ENCODE data around the gene DGKI. TPM values are rescaled to one million over a fixed set of nuclear protein-coding genes. Genes with fewer than 3 reads are reported as not detected.

The DGKI gene
- total RNA-seq, 1 experiment from 2014 or later: 0.79 TPM

GRCh38 chr7:137850571-137850970 lies 3.8 kb upstream of the DGKI start:
- no peak overlapping the region for H3K27ac Mint-ChIP-seq
- ChIA-PET CTCF (interaction anchor here (1.2 kb wide), 1 partner anchor 224 kb away, joined by 3 read pairs; no protein-coding TSS in a partner anchor), POLR2A (interaction anchor here (0.5 kb wide), 1 partner anchor 1634 kb away, joined by 3 read pairs; no protein-coding TSS in a partner anchor)
- no peak overlapping the region for H3K4me3 Mint-ChIP-seq
- H3K4me1 Mint-ChIP-seq: peaks cover 13% of the 10 kb centered on the region
- ATAC-seq: no peak
- no peaks in the 10 kb centered on the region for H3K9me3 Mint-ChIP-seq
- no peak for TF ChIP-seq RELA (CRISPR knock-in tag; IDR thresholded peaks at IDR 0.05; ENCODE audit: borderline replicate concordance)
- TF ChIP-seq ZMAT4 (CRISPR knock-in tag; IDR thresholded peaks at IDR 0.05): no peak
- TF ChIP-seq E2F5 (CRISPR knock-in tag; IDR thresholded peaks at IDR 0.05): no peak
- TF ChIP-seq IRF1 (CRISPR knock-in tag; IDR thresholded peaks at IDR 0.05): no peak
- TF ChIP-seq E2F4 (CRISPR knock-in tag; IDR thresholded peaks at IDR 0.05; ENCODE audit: borderline replicate concordance, low read depth): no peak
- no peak for TF ChIP-seq STAT6 (CRISPR knock-in tag; conservative IDR thresholded peaks at IDR 0.05; ENCODE audit: low read depth)
- TF ChIP-seq ZBTB43 (CRISPR knock-in tag; IDR thresholded peaks at IDR 0.05): no peak
- TF ChIP-seq KAT7 (CRISPR knock-in tag; IDR thresholded peaks at IDR 0.05; ENCODE audit: borderline replicate concordance): no peak
- TF ChIP-seq ZNF416 (CRISPR knock-in tag; IDR thresholded peaks at IDR 0.05): no peak
- TF ChIP-seq TCF7 (CRISPR knock-in tag; IDR thresholded peaks at IDR 0.05; ENCODE audit: low read depth): no peak
- TF ChIP-seq OVOL2 (CRISPR knock-in tag; IDR thresholded peaks at IDR 0.05; ENCODE audit: borderline replicate concordance): no peak
- TF ChIP-seq CDX4 (CRISPR knock-in tag; IDR thresholded peaks at IDR 0.05; ENCODE audit: borderline replicate concordance): no peak
- TF ChIP-seq PRRX2 (CRISPR knock-in tag; IDR thresholded peaks at IDR 0.05): no peak
- DNase-seq (ENCODE audit: low spot score): no peak
- H3K27me3 Mint-ChIP-seq (ENCODE audit: low read depth): peaks cover 52% of the 10 kb centered on the region
- H3K36me3 Mint-ChIP-seq: no peaks in the 10 kb centered on the region

GRCh38 chr7:137848095-137848494 lies 1.3 kb upstream of the DGKI start:
- ChIA-PET CTCF (interaction anchor here (0.6 kb wide), 1 partner anchor 1653 kb away, joined by 3 read pairs; no protein-coding TSS in a partner anchor), POLR2A (no interaction called here)
- Mint-ChIP-seq H3K4me3 (peak overlapping the region; percentile 63), H3K27me3 (ENCODE audit: low read depth) (peaks cover 62% of the 10 kb centered on the region), H3K4me1 (peaks cover 34% of the 10 kb centered on the region), H3K27ac (no peak overlapping the region), H3K9me3 (no peaks in the 10 kb centered on the region), H3K36me3 (no peaks in the 10 kb centered on the region)
- DNase-seq (ENCODE audit: low spot score) (no peak), ATAC-seq (no peak)
- TF ChIP-seq STAT6 (CRISPR knock-in tag; conservative IDR thresholded peaks at IDR 0.05; ENCODE audit: low read depth) (no peak), RORB (CRISPR knock-in tag; IDR thresholded peaks at IDR 0.05) (no peak), RELA (CRISPR knock-in tag; IDR thresholded peaks at IDR 0.05; ENCODE audit: borderline replicate concordance) (no peak), ESRRA (CRISPR knock-in tag; IDR thresholded peaks at IDR 0.05; ENCODE audit: borderline replicate concordance) (no peak), ZNF532 (CRISPR knock-in tag; IDR thresholded peaks at IDR 0.05; ENCODE audit: borderline replicate concordance) (no peak)
